Right lobe of liver (tissue), 6 donors: ENCODE data around the gene GDI1. TPM values are rescaled to one million over a fixed set of nuclear protein-coding genes. Genes with fewer than 3 reads are reported as not detected.

Experiments
- ATAC-seq, 4 donors: fragments of 200-7000 bp; cut with Tn5 transposase; one replicate each; pipeline ENCODE4 v1.9.1; 2020; ENCODE audit warnings: mild to moderate bottlenecking in 4 of 4, moderate library complexity in 4 of 4
- DNase-seq, 3 donors: peaks; one replicate each; pipeline ENCODE4 v3.0.0-alpha.2; 2020
- H3K27ac ChIP-seq, 3 donors: fragments of 200-600 bp; one replicate each; pipeline ENCODE4 v1.8.0; 2022
- H3K27me3 ChIP-seq, 2 donors: fragments of 200-600 bp; one replicate each; pipeline ENCODE4 v1.8.0; 2022
- H3K36me3 ChIP-seq, 4 donors: fragments of 200-600 bp; sonication (generic) in 1 of 4; one replicate each; pipeline versions ENCODE4 v1.5.1 to v1.8.0; 2017 to 2022; ENCODE audit warnings: control low read depth in 1 of 4
- H3K4me1 ChIP-seq, 4 donors: fragments of 200-600 bp; sonication (generic) in 1 of 4; one replicate each; pipeline versions ENCODE4 v1.5.1 to v1.8.0; 2017 to 2022; ENCODE audit warnings: control low read depth in 1 of 4
- H3K4me3 ChIP-seq, 3 donors: fragments of 200-600 bp; one replicate each; pipeline ENCODE4 v1.8.0; 2022
- H3K9me3 ChIP-seq, 4 donors: fragments of 200-600 bp; sonication (generic) in 1 of 4; one replicate each; pipeline versions ENCODE4 v1.5.1 to v1.8.0; 2017 to 2022; ENCODE audit warnings: control low read depth in 1 of 4
- POLR2A ChIP-seq: fragments of 450-650 bp; IDR thresholded peaks from one replicate; pipeline ENCODE4 v1.6.1; 2017; ENCODE audit warnings: antibody characterized with exemption, mild to moderate bottlenecking
- WGBS: methylation state at CpG from one replicate; pipeline ENCODE4 v1.1.6; 2018; ENCODE audit warnings: low coverage, low lambda C conversion rate; ENCODE audit not compliant: insufficient coverage; ENCODE audit errors: missing lambda C conversion rate; 5-methylcytosine and 5-hydroxymethylcytosine counted together
- intact Hi-C, 2 donors: fragments of 100-400 bp; cut with DNase I; formaldehyde crosslinking; loops; one replicate each; pipeline versions ENCODE4 v1.11.2 to v1.14.1; 2022
- total RNA-seq, 6 experiments: library from RNA; depleted of rRNA in 2 of 6; stranded (reverse); fragments of >200 nt in 2 of 6; fragmentation: NEBNext Ultra II Directional in 3 of 6; extraction: Animal tissue kit (Norgen Biotek cat#: 25700) in 3 of 6; gene quantifications; one replicate each; pipeline versions ENCODE4 v1.1.0 to v1.2.4, GENCODE V29; 2016 to 2023
- TF ChIP-seq, protein P1 (sequence below), 4 donors: fragments of 200-600 bp in 3 of 4; fragments of 450-650 bp in 1 of 4; IDR thresholded peaks; one replicate each; pipeline versions ENCODE4 v1.5.1 to v1.8.0; 2016 to 2022; ENCODE audit warnings: antibody characterized with exemption in 4 of 4, mild to moderate bottlenecking in 2 of 4
- donor health status: DM: no; HTN: yes; CAD: no.
- donor health status: DM: no; HTN: no; CAD: no.
- donor health status: DM: no; HTN: no; CAD: no.
- donor health status: DM: no; HTN: yes; CAD: no.
- donor health status: DM: no; HTN: yes; CAD: no.

GDI1 gene
- total RNA-seq, 6 experiments from 2014 or later = 26.8 to 37.7 (median 30.9) TPM

- Histone ChIP-seq H3K4me1 (no peaks in the 10 kb centered on the region), H3K9me3 (no peaks in the 10 kb centered on the region), H3K4me3 (no peak overlapping the region), H3K27ac (no peak overlapping the region), H3K27me3 (no peaks in the 10 kb centered on the region), H3K36me3 (no peaks in the 10 kb centered on the region)
- ATAC-seq (peak; percentile 46 to 64 (median 60)), DNase-seq (no peak)
- no peak for TF ChIP-seq POLR2A
- TF ChIP-seq, protein P1, sequence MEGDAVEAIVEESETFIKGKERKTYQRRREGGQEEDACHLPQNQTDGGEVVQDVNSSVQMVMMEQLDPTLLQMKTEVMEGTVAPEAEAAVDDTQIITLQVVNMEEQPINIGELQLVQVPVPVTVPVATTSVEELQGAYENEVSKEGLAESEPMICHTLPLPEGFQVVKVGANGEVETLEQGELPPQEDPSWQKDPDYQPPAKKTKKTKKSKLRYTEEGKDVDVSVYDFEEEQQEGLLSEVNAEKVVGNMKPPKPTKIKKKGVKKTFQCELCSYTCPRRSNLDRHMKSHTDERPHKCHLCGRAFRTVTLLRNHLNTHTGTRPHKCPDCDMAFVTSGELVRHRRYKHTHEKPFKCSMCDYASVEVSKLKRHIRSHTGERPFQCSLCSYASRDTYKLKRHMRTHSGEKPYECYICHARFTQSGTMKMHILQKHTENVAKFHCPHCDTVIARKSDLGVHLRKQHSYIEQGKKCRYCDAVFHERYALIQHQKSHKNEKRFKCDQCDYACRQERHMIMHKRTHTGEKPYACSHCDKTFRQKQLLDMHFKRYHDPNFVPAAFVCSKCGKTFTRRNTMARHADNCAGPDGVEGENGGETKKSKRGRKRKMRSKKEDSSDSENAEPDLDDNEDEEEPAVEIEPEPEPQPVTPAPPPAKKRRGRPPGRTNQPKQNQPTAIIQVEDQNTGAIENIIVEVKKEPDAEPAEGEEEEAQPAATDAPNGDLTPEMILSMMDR (IDR thresholded peaks at IDR 0.05) = no peak
- 68% methylated on average over 3 of the region's 19 CpGs for WGBS
- intact Hi-C loops = no loop called here
Observed at GRCh38 chrX:154419688-154420401, 17.1 kb upstream of the GDI1 start.

- no peaks in the 10 kb centered on the region for H3K36me3 ChIP-seq
- H3K9me3 ChIP-seq = no peaks in the 10 kb centered on the region
- ATAC-seq = no peak
- no peak for DNase-seq
- intact Hi-C loops = no loop called here
- 80% methylated on average over 1 of the region's 10 CpGs for WGBS
- no peak overlapping the region for H3K4me3 ChIP-seq
- H3K4me1 ChIP-seq = no peaks in the 10 kb centered on the region
- TF ChIP-seq POLR2A = no peak
- TF ChIP-seq, protein P1 (IDR thresholded peaks at IDR 0.05) = no peak
- no peaks in the 10 kb centered on the region for H3K27me3 ChIP-seq
- H3K27ac ChIP-seq = no peak overlapping the region
Observed at GRCh38 chrX:154420402-154420756, 16.6 kb upstream of the GDI1 start.

DNA sequence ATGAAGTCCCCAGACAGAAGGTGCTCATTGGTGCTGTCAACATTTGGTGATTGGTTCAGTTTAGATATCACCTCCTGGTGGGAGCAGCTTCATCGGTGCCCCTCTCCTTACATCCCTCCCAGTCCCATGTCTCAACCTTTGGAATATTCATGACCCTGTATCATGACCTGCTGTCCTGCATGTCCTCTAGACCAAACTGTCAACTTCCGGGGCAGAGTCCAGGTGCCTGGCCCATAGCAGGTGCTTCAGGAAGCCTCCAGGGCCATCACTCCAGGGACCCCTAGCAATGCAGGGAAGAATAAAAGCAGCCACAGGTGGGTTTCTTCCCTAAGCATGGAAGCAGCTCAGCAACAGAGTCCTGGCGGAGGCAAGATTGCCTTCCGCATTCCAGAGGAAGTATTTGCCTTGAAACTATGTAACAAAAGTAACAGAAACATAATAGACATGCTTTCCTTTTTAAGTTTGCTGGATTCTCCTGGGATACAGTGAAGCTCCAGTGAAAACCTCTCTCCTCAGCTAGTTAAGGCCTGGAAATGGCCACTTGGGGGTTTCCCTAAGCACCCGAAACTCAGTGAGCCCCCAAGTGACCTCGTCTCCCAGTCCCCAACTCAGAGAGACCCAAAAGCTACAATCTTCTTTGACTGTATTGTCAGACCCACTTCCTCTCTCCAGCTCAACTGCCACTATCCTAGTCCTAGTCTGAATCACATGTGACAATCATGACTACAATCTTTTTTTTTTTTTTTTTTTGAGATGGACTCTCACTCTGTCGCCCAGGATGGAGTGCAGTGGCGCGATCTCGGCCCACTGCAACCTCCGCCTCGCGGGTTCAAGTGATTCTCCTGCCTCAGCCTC is 9.8 kb upstream of the GDI1 start:
- H3K9me3 ChIP-seq = no peaks in the 10 kb centered on the region
- no peaks in the 10 kb centered on the region for H3K36me3 ChIP-seq
- DNase-seq = no peak
- TF ChIP-seq, protein P1 (IDR thresholded peaks at IDR 0.05) = no peak
- H3K27me3 ChIP-seq = no peaks in the 10 kb centered on the region
- H3K4me3 ChIP-seq = no peak overlapping the region
- H3K27ac ChIP-seq = no peak overlapping the region
- no peak for ATAC-seq
- H3K4me1 ChIP-seq = peaks cover 0 to 11% (median 0%) of the 10 kb centered on the region in 4 donors
- intact Hi-C loops = no loop called here
- 70% methylated on average over 10 of the region's 13 CpGs for WGBS

DNA sequence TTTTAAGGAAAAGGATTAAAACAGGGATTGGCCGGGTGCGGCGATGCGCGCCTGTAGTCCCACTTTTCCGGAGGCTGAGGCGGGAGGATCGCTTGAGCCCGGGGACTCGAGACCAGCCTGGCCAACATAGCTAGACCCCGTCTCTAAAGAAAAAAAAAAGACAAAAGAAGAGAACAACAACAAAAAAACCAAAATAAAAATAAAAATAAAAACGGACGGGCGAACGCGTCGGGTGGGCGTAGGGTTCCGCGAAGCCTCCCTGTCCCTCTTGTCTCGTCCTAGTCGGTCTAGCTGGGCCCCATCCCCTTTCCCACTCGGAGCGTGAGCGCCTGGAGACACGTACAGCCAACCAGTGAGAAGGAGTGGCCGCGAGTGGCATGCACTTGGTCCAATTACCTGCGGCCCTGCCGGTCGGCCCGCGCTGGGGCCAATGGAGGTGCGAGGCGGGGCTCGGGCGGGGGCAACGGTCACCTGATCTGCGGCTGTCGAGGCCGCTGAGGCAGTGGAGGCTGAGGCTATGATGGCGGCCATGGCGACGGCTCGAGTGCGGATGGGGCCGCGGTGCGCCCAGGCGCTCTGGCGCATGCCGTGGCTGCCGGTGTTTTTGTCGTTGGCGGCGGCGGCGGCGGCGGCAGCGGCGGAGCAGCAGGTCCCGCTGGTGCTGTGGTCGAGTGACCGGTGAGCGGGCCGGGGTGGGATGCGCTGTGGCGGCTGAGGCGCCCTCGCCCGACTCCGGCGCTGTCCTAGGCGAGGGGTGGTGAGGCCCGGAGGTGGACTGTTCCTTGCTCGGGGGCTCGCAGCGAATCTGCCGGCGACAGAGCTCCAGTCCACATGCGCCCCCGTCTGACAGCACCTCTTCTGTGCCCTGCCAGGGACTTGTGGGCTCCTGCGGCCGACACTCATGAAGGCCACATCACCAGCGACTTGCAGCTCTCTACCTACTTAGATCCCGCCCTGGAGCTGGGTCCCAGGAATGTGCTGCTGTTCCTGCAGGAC is 8.5 kb upstream of the GDI1 start, which contains the start of gene ATP6AP1:
Gene ATP6AP1, plus strand, starts transcription at position 502 of the 996 bp plus-strand sequence. Its CDS starts 16 bp downstream, at position 518.
- WGBS = 38% methylated on average over 29 of the region's 87 CpGs
- peak; percentile 41 for TF ChIP-seq POLR2A
- TF ChIP-seq, protein P1 (IDR thresholded peaks at IDR 0.05) = no peak
- H3K4me1 ChIP-seq = peaks cover 0 to 11% (median 0%) of the 10 kb centered on the region in 4 donors
- H3K36me3 ChIP-seq = no peaks in the 10 kb centered on the region
- peak within 1 kb of the TSS; percentile 44 to 76 (median 59) for H3K27ac ChIP-seq
- peak; percentile 96 to 99 (median 98) for ATAC-seq
- intact Hi-C loops = no loop called here
- no peaks in the 10 kb centered on the region for H3K9me3 ChIP-seq
- peak within 1 kb of the TSS; percentile 69 to 74 (median 73) for H3K4me3 ChIP-seq
- peak; percentile 92 to 95 (median 93) for DNase-seq
- no peaks in the 10 kb centered on the region for H3K27me3 ChIP-seq
